ENCODE measurements around the gene ITGB4. TPM values are rescaled to one million over a fixed set of nuclear protein-coding genes. Genes with fewer than 3 reads are reported as not detected.

Gene ITGB4
- total and polyA plus RNA-seq, 5 donors: 12.7 to 29.7 (median 20.3) TPM

DNA sequence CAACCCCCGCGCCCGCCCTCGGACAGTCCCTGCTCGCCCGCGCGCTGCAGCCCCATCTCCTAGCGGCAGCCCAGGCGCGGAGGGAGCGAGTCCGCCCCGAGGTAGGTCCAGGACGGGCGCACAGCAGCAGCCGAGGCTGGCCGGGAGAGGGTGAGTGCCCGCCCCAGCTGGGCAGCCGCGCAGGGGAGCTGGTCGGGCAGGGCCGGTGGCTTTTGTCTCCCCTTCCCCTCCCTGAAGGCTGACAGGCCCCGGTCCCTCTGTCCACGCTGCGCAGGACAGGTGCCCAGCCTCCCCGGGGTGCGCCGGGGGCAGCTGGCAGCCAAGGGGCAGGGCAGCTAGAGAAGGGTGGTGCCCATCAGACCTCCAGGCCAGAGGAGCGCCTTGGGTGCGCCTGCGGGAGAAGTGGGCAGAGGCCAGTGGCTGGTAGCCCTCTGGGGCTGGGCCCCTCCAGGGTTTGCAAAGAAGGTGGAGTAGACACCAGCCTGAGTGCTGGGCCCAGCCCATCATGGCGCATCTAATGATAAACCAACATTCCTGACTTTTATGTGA is 278 bp downstream of the ITGB4 start:
- peak; percentile 7 to 21 for ATAC-seq
- Histone ChIP-seq H3K27ac (ENCODE audit: low read length) (no peak overlapping the region), H3K27me3 (ENCODE audit: control insufficient read depth, insufficient read depth) (no peaks in the 10 kb centered on the region)

DNA sequence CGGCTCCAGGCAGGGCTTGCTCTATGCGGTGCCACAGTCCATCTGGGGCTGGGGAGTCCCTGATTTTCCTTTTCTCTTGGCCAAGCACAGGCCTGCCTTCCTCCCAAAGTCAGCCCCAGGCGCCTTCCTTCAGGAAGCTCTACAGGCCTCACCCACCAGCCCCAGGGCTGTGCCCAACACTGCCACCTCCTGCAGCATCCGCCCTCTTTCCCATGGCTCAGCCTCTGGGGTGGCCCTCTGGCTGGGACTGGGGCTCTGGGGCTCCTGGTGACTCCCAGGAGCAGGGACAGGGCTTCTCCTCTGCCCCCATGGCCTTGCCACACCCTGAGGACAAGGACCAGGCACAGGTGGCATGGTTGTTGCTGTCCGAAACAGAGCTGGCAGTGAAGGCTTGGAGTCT is 817 bp downstream of the ITGB4 start:
- Histone ChIP-seq H3K4me1 (ENCODE audit: control insufficient read depth, insufficient read depth, low read length) (no peaks in the 10 kb centered on the region), H3K27me3 (ENCODE audit: control insufficient read depth, insufficient read depth) (no peaks in the 10 kb centered on the region), H3K27ac (ENCODE audit: low read length) (peak overlapping the region; percentile 0), H3K4me3 (ENCODE audit: low read length) (no peak overlapping the region), H3K9me3 (ENCODE audit: control insufficient read depth, low read length) (no peaks in the 10 kb centered on the region)
- ATAC-seq (peak; percentile 50 to 56), DNase-seq (peak in 1 of 3 donors; percentile 58)
- intact Hi-C loops (cut with DNase I): no loop called here
- WGBS: 86% methylated on average over 5 of the region's 5 CpGs

More for the DNA sequence above, 278 bp downstream of the ITGB4 start:
- H3K4me1 ChIP-seq (ENCODE audit: control insufficient read depth, insufficient read depth, low read length): no peaks in the 10 kb centered on the region
- H3K4me3 ChIP-seq (ENCODE audit: low read length): peak overlapping the region; percentile 56
- WGBS: 22% methylated on average over 33 of the region's 33 CpGs
- H3K9me3 ChIP-seq (ENCODE audit: control insufficient read depth, low read length): no peaks in the 10 kb centered on the region
- DNase-seq: no peak
- intact Hi-C loops (cut with DNase I): no loop called here

DNA sequence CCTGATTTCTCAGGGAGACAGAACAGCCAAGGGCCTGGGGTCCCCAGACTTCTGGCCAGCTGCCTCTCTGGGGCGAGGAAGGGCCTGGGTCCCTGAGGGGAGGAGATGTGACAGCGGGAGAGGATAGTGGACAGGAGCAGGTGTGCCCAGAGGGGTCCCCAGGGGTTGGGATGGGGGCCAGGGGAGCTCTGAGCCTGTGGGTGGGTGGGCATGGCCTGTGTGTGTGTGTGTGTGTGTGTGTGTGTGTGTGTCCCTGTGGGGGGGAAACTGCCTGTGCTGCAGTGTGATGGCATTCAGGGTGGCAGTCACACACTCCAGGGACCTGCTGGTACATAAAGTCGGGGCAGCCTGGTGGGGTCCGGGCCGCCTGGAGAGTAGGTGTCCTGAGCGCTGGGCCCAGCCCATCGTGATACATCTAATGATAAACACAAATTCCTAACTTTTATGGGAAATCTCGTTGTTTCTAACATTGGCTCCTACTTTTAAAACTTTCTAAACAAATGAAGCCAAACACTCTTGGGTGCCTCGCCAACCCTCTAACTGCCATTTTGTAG is 1.4 kb downstream of the ITGB4 start:
- no peaks in the 10 kb centered on the region for H3K4me1 ChIP-seq (ENCODE audit: control insufficient read depth, insufficient read depth, low read length)
- intact Hi-C loops (cut with DNase I): no loop called here
- DNase-seq (no peak), ATAC-seq (no peak)
- no peak overlapping the region for H3K27ac ChIP-seq (ENCODE audit: low read length)
- H3K4me3 ChIP-seq (ENCODE audit: low read length): no peak overlapping the region
- WGBS: 88% methylated on average over 9 of the region's 9 CpGs
- H3K27me3 ChIP-seq (ENCODE audit: control insufficient read depth, insufficient read depth): no peaks in the 10 kb centered on the region
- no peaks in the 10 kb centered on the region for H3K9me3 ChIP-seq (ENCODE audit: control insufficient read depth, low read length)

DNA sequence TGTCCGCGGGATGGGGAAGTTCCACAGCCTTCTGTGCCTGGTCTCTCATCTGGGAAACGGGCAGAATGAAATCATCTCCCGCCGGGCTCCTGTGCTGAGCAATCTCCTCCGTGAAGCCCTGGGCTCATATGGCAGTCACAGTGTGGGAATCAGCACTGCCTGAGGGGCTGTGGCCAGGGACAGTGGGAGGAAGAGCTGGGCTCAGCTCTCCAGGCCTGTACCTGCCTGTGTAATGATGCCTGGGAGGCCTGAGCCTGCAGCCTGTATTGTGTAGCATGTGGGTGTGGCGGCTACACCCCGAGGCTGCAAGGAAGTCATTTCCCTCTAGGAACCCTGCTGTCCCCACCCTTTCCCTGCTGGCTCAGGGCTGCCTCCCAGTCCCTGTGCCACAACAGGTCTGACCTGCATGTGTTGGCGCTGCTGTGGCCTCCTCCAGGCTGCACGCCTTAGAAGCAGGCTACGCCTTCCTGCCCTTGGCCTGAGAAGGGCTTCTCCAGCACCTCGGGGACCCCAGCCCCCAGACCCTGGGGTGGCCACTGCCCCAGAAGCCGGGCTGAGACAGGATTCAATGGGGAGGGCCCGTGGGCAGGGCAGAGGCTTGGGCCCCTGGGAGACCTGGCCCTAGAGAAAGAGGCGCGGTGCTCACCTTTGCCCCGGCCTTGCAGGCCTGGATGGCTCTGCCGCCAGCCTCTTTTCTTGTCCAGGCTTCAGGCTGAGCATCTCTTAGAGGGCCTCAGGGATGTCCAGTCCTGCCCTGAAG is 2.1 kb downstream of the ITGB4 start:
- no peaks in the 10 kb centered on the region for H3K4me1 ChIP-seq (ENCODE audit: control insufficient read depth, insufficient read depth, low read length)
- intact Hi-C loops (cut with DNase I): no loop called here
- DNase-seq (peak in 2 of 3 donors; percentile 65 to 74), ATAC-seq (peak; percentile 53 to 81)
- H3K9me3 ChIP-seq (ENCODE audit: control insufficient read depth, low read length): no peaks in the 10 kb centered on the region
- 71% methylated on average over 18 of the region's 18 CpGs for WGBS
- no peaks in the 10 kb centered on the region for H3K27me3 ChIP-seq (ENCODE audit: control insufficient read depth, insufficient read depth)
- no peak overlapping the region for H3K4me3 ChIP-seq (ENCODE audit: low read length)
- no peak overlapping the region for H3K27ac ChIP-seq (ENCODE audit: low read length)

DNA sequence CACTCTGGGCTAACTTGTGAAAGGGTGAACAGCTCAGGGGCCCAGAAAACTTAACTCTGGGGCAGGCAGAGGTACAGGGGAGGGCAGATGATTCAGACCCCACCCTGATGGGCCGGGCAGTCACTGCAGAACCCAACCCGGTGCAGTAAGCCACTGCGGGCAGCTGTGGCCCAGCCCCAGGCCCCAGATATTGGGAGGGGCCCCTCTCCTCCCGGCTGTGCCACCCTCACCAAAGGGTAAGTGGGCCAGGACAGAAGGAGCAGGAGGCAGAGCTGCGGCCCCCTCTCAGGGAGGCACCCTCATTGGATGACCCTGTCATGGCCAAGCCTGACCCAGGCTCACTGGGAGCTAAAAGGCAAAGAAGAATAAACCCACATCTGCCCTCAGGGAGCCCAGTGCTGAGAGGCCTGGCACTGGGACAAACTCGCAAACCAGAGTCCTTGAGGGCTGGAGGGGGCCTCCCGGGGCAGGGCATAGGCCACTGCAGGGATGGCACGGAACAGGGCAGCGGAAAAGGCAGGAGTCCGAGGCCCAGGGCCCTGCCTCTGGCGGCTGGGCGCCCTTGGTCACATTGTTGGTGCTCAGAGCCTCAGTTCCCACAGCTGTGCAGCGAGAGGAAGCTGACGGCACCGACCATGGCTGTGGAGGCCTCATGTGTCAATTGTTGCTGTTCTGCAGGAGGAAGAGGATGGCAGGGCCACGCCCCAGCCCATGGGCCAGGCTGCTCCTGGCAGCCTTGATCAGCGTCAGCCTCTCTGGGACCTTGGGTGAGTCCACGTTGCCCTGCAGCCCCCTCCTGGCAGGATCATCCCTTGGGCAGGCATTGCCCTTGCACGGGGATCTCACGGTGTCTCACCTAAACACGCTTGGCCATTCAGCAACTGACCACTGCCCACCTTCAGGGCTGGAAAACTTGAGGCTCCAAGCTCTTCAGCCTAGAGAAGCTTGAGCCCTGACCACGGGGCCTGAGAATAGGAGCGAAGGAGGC is 3.1 kb downstream of the ITGB4 start:
- H3K4me1 ChIP-seq (ENCODE audit: control insufficient read depth, insufficient read depth, low read length): no peaks in the 10 kb centered on the region
- H3K27me3 ChIP-seq (ENCODE audit: control insufficient read depth, insufficient read depth): no peaks in the 10 kb centered on the region
- ATAC-seq: no peak
- H3K9me3 ChIP-seq (ENCODE audit: control insufficient read depth, low read length): no peaks in the 10 kb centered on the region
- intact Hi-C loops (cut with DNase I): no loop called here
- WGBS: 86% methylated on average over 23 of the region's 23 CpGs
- H3K27ac ChIP-seq (ENCODE audit: low read length): no peak overlapping the region
- H3K4me3 ChIP-seq (ENCODE audit: low read length): no peak overlapping the region
- no peak for DNase-seq

DNA sequence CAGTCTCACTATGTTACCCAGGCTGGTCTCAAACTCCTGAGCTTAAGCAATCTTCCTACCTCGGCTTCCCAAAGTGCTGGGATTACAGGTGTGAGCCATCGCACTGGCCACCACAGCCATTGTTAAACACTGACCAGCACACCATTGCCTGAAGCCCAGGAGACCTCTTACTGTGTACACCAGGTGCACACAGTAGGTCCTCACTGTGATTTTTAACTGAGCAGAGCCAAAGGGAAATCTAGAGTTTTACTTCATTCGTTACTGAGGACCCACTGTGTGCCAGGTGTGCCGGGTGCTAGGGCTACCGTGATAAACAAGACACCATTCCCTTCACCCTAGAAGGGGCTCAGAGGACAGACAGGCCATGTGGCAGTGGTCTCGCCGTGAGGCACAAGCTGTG is 4.2 kb downstream of the ITGB4 start:
- Histone ChIP-seq H3K9me3 (ENCODE audit: control insufficient read depth, low read length) (no peaks in the 10 kb centered on the region), H3K27ac (ENCODE audit: low read length) (no peak overlapping the region), H3K4me1 (ENCODE audit: control insufficient read depth, insufficient read depth, low read length) (no peaks in the 10 kb centered on the region), H3K27me3 (ENCODE audit: control insufficient read depth, insufficient read depth) (no peaks in the 10 kb centered on the region), H3K4me3 (ENCODE audit: low read length) (no peak overlapping the region)
- WGBS: 92% methylated on average over 7 of the region's 7 CpGs
- intact Hi-C loops (cut with DNase I): no loop called here
- no peak for ATAC-seq
- no peak for DNase-seq

DNA sequence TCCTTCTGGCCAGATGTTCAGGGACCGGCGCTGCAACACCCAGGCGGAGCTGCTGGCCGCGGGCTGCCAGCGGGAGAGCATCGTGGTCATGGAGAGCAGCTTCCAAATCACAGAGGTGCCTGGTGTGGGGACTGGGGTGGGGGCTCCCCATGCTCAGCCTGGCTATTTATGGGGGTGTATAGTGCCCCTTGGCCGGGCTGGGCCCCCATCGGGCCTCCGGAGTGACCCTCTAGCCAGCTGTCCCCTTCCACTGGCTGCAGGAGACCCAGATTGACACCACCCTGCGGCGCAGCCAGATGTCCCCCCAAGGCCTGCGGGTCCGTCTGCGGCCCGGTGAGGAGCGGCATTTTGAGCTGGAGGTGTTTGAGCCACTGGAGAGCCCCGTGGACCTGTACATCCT is 6.1 kb downstream of the ITGB4 start:
- intact Hi-C loops (cut with DNase I): no loop called here
- H3K4me1 ChIP-seq (ENCODE audit: control insufficient read depth, insufficient read depth, low read length): no peaks in the 10 kb centered on the region
- 91% methylated on average over 18 of the region's 18 CpGs for WGBS
- ATAC-seq: no peak
- no peaks in the 10 kb centered on the region for H3K27me3 ChIP-seq (ENCODE audit: control insufficient read depth, insufficient read depth)
- DNase-seq: no peak
- no peaks in the 10 kb centered on the region for H3K9me3 ChIP-seq (ENCODE audit: control insufficient read depth, low read length)
- no peak overlapping the region for H3K27ac ChIP-seq (ENCODE audit: low read length)
- no peak overlapping the region for H3K4me3 ChIP-seq (ENCODE audit: low read length)

DNA sequence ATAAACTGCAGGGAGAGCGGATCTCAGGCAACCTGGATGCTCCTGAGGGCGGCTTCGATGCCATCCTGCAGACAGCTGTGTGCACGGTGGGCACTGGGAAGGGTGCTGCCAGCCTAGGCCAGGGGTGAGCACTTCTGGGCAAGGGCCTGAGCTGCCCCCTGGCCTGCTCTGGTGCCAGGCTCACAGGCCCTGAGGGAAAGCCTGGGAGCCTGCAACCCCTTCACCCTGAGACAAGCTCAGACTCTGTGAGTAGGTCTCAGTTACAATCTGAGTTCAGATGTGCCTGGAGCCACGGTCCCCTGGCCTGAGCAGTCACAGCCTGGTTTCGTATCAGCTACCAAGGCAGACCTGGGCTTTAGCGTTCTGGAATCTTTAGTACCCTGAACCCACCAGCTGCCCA is 8.1 kb downstream of the ITGB4 start:
- H3K4me3 ChIP-seq (ENCODE audit: low read length): no peak overlapping the region
- H3K9me3 ChIP-seq (ENCODE audit: control insufficient read depth, low read length): no peaks in the 10 kb centered on the region
- ATAC-seq (no peak), DNase-seq (no peak)
- 89% methylated on average over 7 of the region's 7 CpGs for WGBS
- H3K4me1 ChIP-seq (ENCODE audit: control insufficient read depth, insufficient read depth, low read length): no peaks in the 10 kb centered on the region
- intact Hi-C loops (cut with DNase I): no loop called here
- no peaks in the 10 kb centered on the region for H3K27me3 ChIP-seq (ENCODE audit: control insufficient read depth, insufficient read depth)
- H3K27ac ChIP-seq (ENCODE audit: low read length): no peak overlapping the region

DNA sequence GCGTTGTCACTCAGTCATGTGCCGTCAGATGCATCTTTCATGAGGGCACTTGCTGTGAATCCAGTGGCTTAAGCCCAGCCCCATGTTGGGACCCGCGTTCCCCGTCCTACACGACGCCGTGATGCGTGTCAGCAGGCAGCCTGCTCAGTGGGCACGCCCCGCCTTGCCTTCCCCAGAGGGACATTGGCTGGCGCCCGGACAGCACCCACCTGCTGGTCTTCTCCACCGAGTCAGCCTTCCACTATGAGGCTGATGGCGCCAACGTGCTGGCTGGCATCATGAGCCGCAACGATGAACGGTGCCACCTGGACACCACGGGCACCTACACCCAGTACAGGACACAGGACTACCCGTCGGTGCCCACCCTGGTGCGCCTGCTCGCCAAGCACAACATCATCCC is 8.8 kb downstream of the ITGB4 start:
- DNase-seq (no peak), ATAC-seq (no peak)
- intact Hi-C loops (cut with DNase I): no loop called here

DNA sequence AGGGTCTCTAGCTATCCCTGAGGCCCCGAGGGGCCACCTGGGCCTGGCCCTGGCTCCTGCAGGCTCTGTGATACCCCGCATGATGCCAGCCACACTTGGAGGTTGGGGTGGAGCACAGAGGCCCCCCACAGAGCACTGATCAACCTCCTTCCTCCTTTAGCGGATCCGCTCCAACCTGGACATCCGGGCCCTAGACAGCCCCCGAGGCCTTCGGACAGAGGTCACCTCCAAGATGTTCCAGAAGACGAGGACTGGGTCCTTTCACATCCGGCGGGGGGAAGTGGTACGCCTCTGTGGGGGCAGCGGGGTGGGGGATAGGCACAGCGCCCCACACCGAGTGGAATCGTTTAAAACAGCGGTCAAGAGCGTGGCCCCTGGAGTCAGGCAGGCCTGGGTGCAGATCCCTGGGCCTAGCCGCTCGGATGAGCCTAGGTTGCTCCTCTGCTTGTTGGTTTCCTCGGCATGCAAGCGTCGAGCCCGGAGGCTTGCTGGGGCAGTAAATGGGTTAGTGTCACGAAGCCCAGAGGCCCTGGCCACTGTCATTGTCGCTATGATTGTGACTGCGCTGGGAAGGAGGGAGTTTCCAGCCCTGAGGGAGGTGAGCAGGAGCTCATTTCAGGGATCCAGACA is 9.9 kb downstream of the ITGB4 start:
- no peak overlapping the region for H3K27ac ChIP-seq (ENCODE audit: low read length)
- no peaks in the 10 kb centered on the region for H3K27me3 ChIP-seq (ENCODE audit: control insufficient read depth, insufficient read depth)
- H3K4me3 ChIP-seq (ENCODE audit: low read length): no peak overlapping the region
- no peaks in the 10 kb centered on the region for H3K9me3 ChIP-seq (ENCODE audit: control insufficient read depth, low read length)
- H3K4me1 ChIP-seq (ENCODE audit: control insufficient read depth, insufficient read depth, low read length): no peaks in the 10 kb centered on the region
- ATAC-seq: no peak
- intact Hi-C loops (cut with DNase I): no loop called here
- 91% methylated on average over 26 of the region's 26 CpGs for WGBS
- DNase-seq: no peak

More for the DNA sequence above, 8.8 kb downstream of the ITGB4 start:
- H3K4me3 ChIP-seq (ENCODE audit: low read length): no peak overlapping the region
- no peaks in the 10 kb centered on the region for H3K27me3 ChIP-seq (ENCODE audit: control insufficient read depth, insufficient read depth)
- 93% methylated on average over 24 of the region's 24 CpGs for WGBS
- no peaks in the 10 kb centered on the region for H3K4me1 ChIP-seq (ENCODE audit: control insufficient read depth, insufficient read depth, low read length)
- H3K27ac ChIP-seq (ENCODE audit: low read length): no peak overlapping the region
- no peaks in the 10 kb centered on the region for H3K9me3 ChIP-seq (ENCODE audit: control insufficient read depth, low read length)
